BLaER1 (cell line): Measurements from ENCODE around the gene SDK1.

Experiments used
- H3K27ac ChIP-seq: shearing (Covaris generic); formaldehyde crosslinking; 2 replicates; pipeline ENCODE4 v1.8.1; 2022
- H3K27me3 ChIP-seq: shearing (Covaris generic); formaldehyde crosslinking; 2 replicates; pipeline ENCODE4 v1.8.1; 2022
- H3K36me3 ChIP-seq: shearing (Covaris generic); formaldehyde crosslinking; 2 replicates; pipeline ENCODE4 v1.8.1; 2022
- H3K4me1 ChIP-seq: shearing (Covaris generic); formaldehyde crosslinking; 2 replicates; pipeline ENCODE4 v1.8.1; 2022
- H3K4me2 ChIP-seq: shearing (Covaris generic); formaldehyde crosslinking; 2 replicates; pipeline ENCODE4 v1.8.1; 2022
- H3K4me3 ChIP-seq: shearing (Covaris generic); formaldehyde crosslinking; 2 replicates; pipeline ENCODE4 v1.8.1; 2022
- H3K9ac ChIP-seq: shearing (Covaris generic); formaldehyde crosslinking; 2 replicates; pipeline ENCODE4 v1.8.1; 2022
- H3K9me3 ChIP-seq: shearing (Covaris generic); formaldehyde crosslinking; 2 replicates; pipeline ENCODE4 v1.8.1; 2022
- H4K20me1 ChIP-seq: shearing (Covaris generic); formaldehyde crosslinking; 2 replicates; pipeline ENCODE4 v1.8.1; 2022
- Cebpa-rat ChIP-seq: shearing (Covaris generic); IDR thresholded peaks from 2 replicates; pipeline ENCODE4 v1.8.1; 2022

The SDK1 gene

DNA sequence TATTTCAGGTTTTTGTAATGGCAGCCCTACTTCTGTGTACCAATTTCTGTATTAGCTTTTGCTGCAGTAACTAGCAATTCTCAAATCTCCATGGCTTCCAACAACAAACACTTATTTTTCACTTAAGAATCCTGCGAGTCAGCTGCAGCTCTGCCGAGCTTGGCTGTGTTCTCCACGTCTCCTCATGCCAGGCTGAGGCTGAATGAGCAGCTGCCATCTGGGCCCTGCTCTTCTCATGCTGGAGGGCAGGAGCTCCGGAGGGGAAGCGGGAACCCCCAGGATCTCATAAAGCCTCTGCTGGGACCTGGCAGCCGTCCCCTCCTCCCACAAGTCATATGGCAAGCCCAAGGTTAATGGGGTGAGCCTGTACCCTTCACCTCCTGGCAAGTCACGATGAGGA lies 591.1 kb downstream of the SDK1 start:
- no peak overlapping the region for H3K9ac ChIP-seq
- TF ChIP-seq Cebpa-rat: no peak
- no peaks in the 10 kb centered on the region for H3K27me3 ChIP-seq
- H3K36me3 ChIP-seq: no peaks in the 10 kb centered on the region
- no peak overlapping the region for H3K4me3 ChIP-seq
- H3K9me3 ChIP-seq: no peaks in the 10 kb centered on the region; the same call in 1 of the 2 replicates
- no peak overlapping the region for H3K27ac ChIP-seq
- H4K20me1 ChIP-seq: no peaks in the 10 kb centered on the region
- H3K4me1 ChIP-seq: peaks cover 8% of the 10 kb centered on the region; the same call in 1 of the 2 replicates
- H3K4me2 ChIP-seq: no peak overlapping the region

- no peaks in the 10 kb centered on the region for H4K20me1 ChIP-seq
- H3K27me3 ChIP-seq: no peaks in the 10 kb centered on the region
- no peak overlapping the region for H3K4me2 ChIP-seq
These were observed 591.6 kb downstream of the SDK1 start for GRCh38 chr7:3892686-3893085.

GRCh38 chr7:3893151-3893788 lies 592.2 kb downstream of the SDK1 start:
- Histone ChIP-seq H3K9ac (no peak overlapping the region), H4K20me1 (no peaks in the 10 kb centered on the region), H3K36me3 (no peaks in the 10 kb centered on the region), H3K27me3 (no peaks in the 10 kb centered on the region), H3K27ac (no peak overlapping the region), H3K4me1 (peaks cover 14% of the 10 kb centered on the region; the same call in 1 of the 2 replicates), H3K9me3 (no peaks in the 10 kb centered on the region; the same call in 1 of the 2 replicates), H3K4me3 (no peak overlapping the region), H3K4me2 (no peak overlapping the region)
- TF ChIP-seq Cebpa-rat: no peak

More at GRCh38 chr7:3892686-3893085, 591.6 kb downstream of the SDK1 start:
- no peak overlapping the region for H3K9ac ChIP-seq
- H3K9me3 ChIP-seq: no peaks in the 10 kb centered on the region; the same call in 1 of the 2 replicates
- H3K36me3 ChIP-seq: no peaks in the 10 kb centered on the region
- TF ChIP-seq Cebpa-rat: no peak
- no peak overlapping the region for H3K4me3 ChIP-seq
- H3K4me1 ChIP-seq: peaks cover 8% of the 10 kb centered on the region; the same call in 1 of the 2 replicates
- H3K27ac ChIP-seq: no peak overlapping the region

DNA sequence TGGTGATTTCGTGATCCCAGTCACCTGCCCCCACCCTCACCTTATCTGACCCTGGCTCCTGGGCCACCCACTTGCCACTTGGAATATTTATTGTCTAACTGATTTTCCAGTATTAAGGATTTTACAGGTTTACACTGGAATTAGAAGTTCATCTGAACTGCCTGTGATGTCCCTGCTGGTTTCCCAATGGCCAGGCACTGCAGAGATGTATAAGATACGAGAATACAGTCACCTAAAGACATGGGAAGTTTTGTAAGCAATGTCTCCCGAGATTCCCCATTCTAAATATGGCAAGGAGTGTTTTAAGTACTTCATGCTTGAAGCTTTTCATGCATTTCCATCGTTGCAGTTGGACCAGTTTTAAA lies 592.7 kb downstream of the SDK1 start:
- Histone ChIP-seq H3K9ac (no peak overlapping the region), H4K20me1 (no peaks in the 10 kb centered on the region), H3K27ac (no peak overlapping the region), H3K36me3 (no peaks in the 10 kb centered on the region), H3K4me2 (no peak overlapping the region), H3K4me1 (peaks cover 15% of the 10 kb centered on the region; the same call in 1 of the 2 replicates), H3K4me3 (no peak overlapping the region), H3K27me3 (no peaks in the 10 kb centered on the region), H3K9me3 (no peaks in the 10 kb centered on the region; the same call in 1 of the 2 replicates)
- no peak for TF ChIP-seq Cebpa-rat

- H4K20me1 ChIP-seq: no peaks in the 10 kb centered on the region
- no peaks in the 10 kb centered on the region for H3K27me3 ChIP-seq
- TF ChIP-seq Cebpa-rat: no peak
- no peak overlapping the region for H3K4me3 ChIP-seq
- H3K9ac ChIP-seq: no peak overlapping the region
- no peak overlapping the region for H3K27ac ChIP-seq
- H3K4me1 ChIP-seq: peaks cover 20% of the 10 kb centered on the region
- H3K36me3 ChIP-seq: no peaks in the 10 kb centered on the region
- H3K9me3 ChIP-seq: no peaks in the 10 kb centered on the region; the same call in 1 of the 2 replicates
- H3K4me2 ChIP-seq: no peak overlapping the region
These were observed 594.5 kb downstream of the SDK1 start for GRCh38 chr7:3895341-3896116.

GRCh38 chr7:3896169-3896765 lies 595.2 kb downstream of the SDK1 start:
- H3K4me2 ChIP-seq: no peak overlapping the region
- TF ChIP-seq Cebpa-rat: no peak
- H3K4me1 ChIP-seq: peaks cover 27% of the 10 kb centered on the region
- no peaks in the 10 kb centered on the region for H4K20me1 ChIP-seq
- H3K27ac ChIP-seq: no peak overlapping the region
- no peaks in the 10 kb centered on the region for H3K36me3 ChIP-seq
- H3K9ac ChIP-seq: no peak overlapping the region
- no peak overlapping the region for H3K4me3 ChIP-seq
- H3K27me3 ChIP-seq: no peaks in the 10 kb centered on the region
- no peaks in the 10 kb centered on the region for H3K9me3 ChIP-seq

- Histone ChIP-seq H3K9me3 (no peaks in the 10 kb centered on the region), H3K36me3 (no peaks in the 10 kb centered on the region), H3K27ac (no peak overlapping the region), H3K27me3 (no peaks in the 10 kb centered on the region), H4K20me1 (no peaks in the 10 kb centered on the region), H3K4me3 (no peak overlapping the region), H3K4me1 (peaks cover 27% of the 10 kb centered on the region), H3K4me2 (0 out of 2 replicates have a peak overlapping the region, but pooled peaks have one; percentile 1), H3K9ac (no peak overlapping the region)
- TF ChIP-seq Cebpa-rat: no peak
These were observed 596.6 kb downstream of the SDK1 start for GRCh38 chr7:3897430-3898372.

DNA sequence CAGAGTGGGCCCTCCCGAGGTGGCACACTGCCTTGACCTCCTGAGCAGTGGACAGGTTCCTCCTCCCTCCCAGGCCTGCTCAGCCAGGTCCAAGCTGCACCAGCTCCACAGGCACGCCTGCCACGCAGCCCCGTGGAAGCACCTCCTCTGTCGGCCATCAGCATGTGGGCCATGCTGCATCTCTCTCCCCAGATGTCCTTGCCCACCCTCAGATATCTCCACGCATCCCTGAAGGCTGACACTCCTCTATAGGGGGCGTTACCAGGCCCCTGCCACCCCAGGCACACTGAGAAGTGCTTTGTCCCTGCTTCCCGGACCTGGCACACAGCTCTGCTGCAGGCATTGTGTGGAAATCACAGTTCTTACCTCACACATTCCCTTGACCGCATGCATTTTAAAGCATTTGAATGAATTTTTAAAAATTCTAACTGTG lies 598.5 kb downstream of the SDK1 start:
- H3K4me3 ChIP-seq: no peak overlapping the region
- H3K4me2 ChIP-seq: no peak overlapping the region
- no peak overlapping the region for H3K27ac ChIP-seq
- H3K36me3 ChIP-seq: no peaks in the 10 kb centered on the region
- no peaks in the 10 kb centered on the region for H3K9me3 ChIP-seq
- H3K9ac ChIP-seq: no peak overlapping the region
- H3K27me3 ChIP-seq: no peaks in the 10 kb centered on the region
- H3K4me1 ChIP-seq: peaks cover 31% of the 10 kb centered on the region
- TF ChIP-seq Cebpa-rat: no peak
- H4K20me1 ChIP-seq: no peaks in the 10 kb centered on the region

DNA sequence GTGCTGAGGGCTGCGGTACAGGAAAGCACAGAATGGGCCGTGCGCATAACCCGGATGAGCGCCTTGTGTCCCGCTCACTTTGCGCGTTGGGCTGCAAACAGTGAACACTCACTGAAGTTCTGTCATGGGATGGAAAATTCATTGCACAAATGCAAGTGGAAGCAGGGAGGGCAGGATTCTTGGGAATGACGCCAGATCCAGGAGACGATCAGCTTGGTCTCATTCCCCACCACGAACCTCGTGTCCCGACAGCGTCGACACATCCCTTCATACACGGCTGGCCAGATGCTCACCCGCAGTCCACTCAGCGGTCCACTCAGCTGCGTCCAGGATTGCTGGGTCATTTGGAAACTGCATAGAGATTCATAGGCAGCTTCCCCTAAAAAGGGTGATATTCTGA lies 607.1 kb downstream of the SDK1 start:
- Histone ChIP-seq H4K20me1 (no peaks in the 10 kb centered on the region), H3K27me3 (no peaks in the 10 kb centered on the region), H3K27ac (no peak overlapping the region), H3K9me3 (no peaks in the 10 kb centered on the region), H3K4me3 (no peak overlapping the region), H3K9ac (no peak overlapping the region), H3K4me2 (no peak overlapping the region), H3K36me3 (no peaks in the 10 kb centered on the region), H3K4me1 (peaks cover 44% of the 10 kb centered on the region)
- no peak for TF ChIP-seq Cebpa-rat
